ENCODE measurements around the gene P2RY6. TPM values are rescaled to one million over a fixed set of nuclear protein-coding genes. Genes with fewer than 3 reads are reported as not detected.

Gene P2RY6
- total RNA-seq, 1 donor from 2014 or later, result 0.74 TPM

GRCh38 chr11:73297702-73298101 is 25.6 kb downstream of the P2RY6 start:
- DNase-seq (ENCODE audit: low spot score), result no peak
- peaks cover 4% of the 10 kb centered on the region for H3K27me3 Mint-ChIP-seq (ENCODE audit: unreplicated experiment)
- H3K4me3 Mint-ChIP-seq (ENCODE audit: unreplicated experiment), result no peak overlapping the region
- H3K9me3 Mint-ChIP-seq (ENCODE audit: unreplicated experiment), result no peaks in the 10 kb centered on the region
- H3K4me1 Mint-ChIP-seq (ENCODE audit: unreplicated experiment), result peaks cover 8% of the 10 kb centered on the region
- H3K27ac Mint-ChIP-seq (ENCODE audit: unreplicated experiment), result no peak overlapping the region
- no peak for TF ChIP-seq CTCF (IDR thresholded peaks at IDR 0.05; ENCODE audit: unreplicated experiment)
- peaks cover 10% of the 10 kb centered on the region for H3K36me3 Mint-ChIP-seq (ENCODE audit: low read depth, unreplicated experiment)

- H3K36me3 Mint-ChIP-seq (ENCODE audit: low read depth, unreplicated experiment), result peaks cover 6% of the 10 kb centered on the region
- H3K27ac Mint-ChIP-seq (ENCODE audit: unreplicated experiment), result no peak overlapping the region
- no peak for TF ChIP-seq CTCF (IDR thresholded peaks at IDR 0.05; ENCODE audit: unreplicated experiment)
- no peaks in the 10 kb centered on the region for H3K9me3 Mint-ChIP-seq (ENCODE audit: unreplicated experiment)
- peaks cover 4% of the 10 kb centered on the region for H3K4me1 Mint-ChIP-seq (ENCODE audit: unreplicated experiment)
- DNase-seq (ENCODE audit: low spot score), result no peak
- peaks cover 4% of the 10 kb centered on the region for H3K27me3 Mint-ChIP-seq (ENCODE audit: unreplicated experiment)
- no peak overlapping the region for H3K4me3 Mint-ChIP-seq (ENCODE audit: unreplicated experiment)
These were observed 26.1 kb downstream of the P2RY6 start for GRCh38 chr11:73298233-73298632.

- no peak for DNase-seq (ENCODE audit: low spot score)
- Mint-ChIP-seq H3K27me3 (ENCODE audit: unreplicated experiment) (peaks cover 4% of the 10 kb centered on the region), H3K9me3 (ENCODE audit: unreplicated experiment) (no peaks in the 10 kb centered on the region), H3K4me1 (ENCODE audit: unreplicated experiment) (no peaks in the 10 kb centered on the region), H3K36me3 (ENCODE audit: low read depth, unreplicated experiment) (peaks cover 3% of the 10 kb centered on the region), H3K27ac (ENCODE audit: unreplicated experiment) (no peak overlapping the region), H3K4me3 (ENCODE audit: unreplicated experiment) (no peak overlapping the region)
- no peak for TF ChIP-seq CTCF (IDR thresholded peaks at IDR 0.05; ENCODE audit: unreplicated experiment)
These were observed 27.6 kb downstream of the P2RY6 start for GRCh38 chr11:73299751-73300150.

GRCh38 chr11:73306069-73306841 is 34.1 kb downstream of the P2RY6 start:
- H3K4me3 Mint-ChIP-seq (ENCODE audit: unreplicated experiment), result no peak overlapping the region

More at GRCh38 chr11:73306069-73306841, 34.1 kb downstream of the P2RY6 start:
- no peak for TF ChIP-seq CTCF (IDR thresholded peaks at IDR 0.05; ENCODE audit: unreplicated experiment)
- no peak for DNase-seq (ENCODE audit: low spot score)
- Mint-ChIP-seq H3K9me3 (ENCODE audit: unreplicated experiment) (no peaks in the 10 kb centered on the region), H3K36me3 (ENCODE audit: low read depth, unreplicated experiment) (peaks cover 7% of the 10 kb centered on the region), H3K4me1 (ENCODE audit: unreplicated experiment) (peaks cover 18% of the 10 kb centered on the region), H3K27me3 (ENCODE audit: unreplicated experiment) (peaks cover 8% of the 10 kb centered on the region), H3K27ac (ENCODE audit: unreplicated experiment) (peak overlapping the region; percentile 42)
